ENCODE data around the gene WASF3.

DNA sequence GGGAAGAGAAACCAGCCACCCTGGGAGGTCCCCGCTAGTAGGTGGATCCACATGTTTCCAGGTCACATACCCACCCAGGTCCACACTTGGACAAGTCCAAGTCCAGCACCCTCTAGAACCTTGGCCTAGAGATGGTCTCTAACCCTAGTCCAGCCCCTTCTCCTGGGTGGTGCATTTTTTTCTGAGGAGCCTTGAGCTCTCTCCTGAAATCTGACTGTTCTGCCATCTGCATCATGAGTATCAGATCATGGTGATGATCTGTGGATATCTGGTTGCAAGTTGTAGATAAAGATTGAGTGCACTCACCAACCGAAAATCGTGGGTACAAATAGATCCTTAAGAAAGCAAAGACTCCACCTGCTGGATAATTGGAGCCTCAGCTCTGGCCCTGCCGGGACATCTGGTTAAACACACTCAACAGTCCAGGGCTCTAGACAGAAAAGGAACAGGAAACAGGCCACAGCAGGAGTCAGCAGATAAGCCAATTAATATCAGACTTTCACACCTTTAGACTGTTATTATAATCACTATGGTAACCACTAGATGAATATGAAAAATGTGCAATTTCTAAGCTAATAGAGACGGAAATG is 162.0 kb downstream of the WASF3 start:
- TF ChIP-seq, protein P1, sequence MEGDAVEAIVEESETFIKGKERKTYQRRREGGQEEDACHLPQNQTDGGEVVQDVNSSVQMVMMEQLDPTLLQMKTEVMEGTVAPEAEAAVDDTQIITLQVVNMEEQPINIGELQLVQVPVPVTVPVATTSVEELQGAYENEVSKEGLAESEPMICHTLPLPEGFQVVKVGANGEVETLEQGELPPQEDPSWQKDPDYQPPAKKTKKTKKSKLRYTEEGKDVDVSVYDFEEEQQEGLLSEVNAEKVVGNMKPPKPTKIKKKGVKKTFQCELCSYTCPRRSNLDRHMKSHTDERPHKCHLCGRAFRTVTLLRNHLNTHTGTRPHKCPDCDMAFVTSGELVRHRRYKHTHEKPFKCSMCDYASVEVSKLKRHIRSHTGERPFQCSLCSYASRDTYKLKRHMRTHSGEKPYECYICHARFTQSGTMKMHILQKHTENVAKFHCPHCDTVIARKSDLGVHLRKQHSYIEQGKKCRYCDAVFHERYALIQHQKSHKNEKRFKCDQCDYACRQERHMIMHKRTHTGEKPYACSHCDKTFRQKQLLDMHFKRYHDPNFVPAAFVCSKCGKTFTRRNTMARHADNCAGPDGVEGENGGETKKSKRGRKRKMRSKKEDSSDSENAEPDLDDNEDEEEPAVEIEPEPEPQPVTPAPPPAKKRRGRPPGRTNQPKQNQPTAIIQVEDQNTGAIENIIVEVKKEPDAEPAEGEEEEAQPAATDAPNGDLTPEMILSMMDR (IDR thresholded peaks at IDR 0.05): no peak
- TF ChIP-seq POLR2A (IDR thresholded peaks at IDR 0.05): no peak

Data from esophagus squamous epithelium (tissue), 4 donors.